ENCODE measurements around the gene ZNF330.

The ZNF330 gene

DNA sequence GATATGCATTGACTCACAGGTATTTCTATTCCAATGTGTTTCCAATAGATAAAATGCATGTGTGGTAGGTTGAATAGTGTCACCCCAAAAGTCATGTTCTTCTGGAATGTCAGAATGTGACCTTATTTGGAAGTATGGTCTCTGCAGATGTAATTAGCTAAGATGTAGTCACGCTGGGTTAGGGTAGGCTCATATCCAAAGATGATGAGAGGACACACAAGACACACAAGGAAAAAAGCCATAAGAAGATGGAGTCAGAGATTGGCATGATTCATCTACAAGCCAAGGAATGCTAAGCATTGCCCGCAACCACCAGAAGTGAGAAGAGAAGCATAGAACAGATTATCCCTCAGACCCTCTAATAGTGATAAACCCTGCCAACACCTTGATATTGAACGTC lies 17.5 kb downstream of the ZNF330 start:
- Histone ChIP-seq H3K27me3 (ENCODE audit: control insufficient read depth, low read length) (no peaks in the 10 kb centered on the region), H3K36me3 (ENCODE audit: control insufficient read depth, low read length) (peaks cover 15% of the 10 kb centered on the region), H3K9me2 (replicated peaks; ENCODE audit: control insufficient read depth, low read length) (no peaks in the 10 kb centered on the region), H3K79me2 (ENCODE audit: control insufficient read depth, low read length) (no peaks in the 10 kb centered on the region), H3K9me3 (ENCODE audit: control insufficient read depth, insufficient read depth, low read length) (no peaks in the 10 kb centered on the region), H3F3A (ENCODE audit: control insufficient read depth, insufficient read depth) (no peaks in the 10 kb centered on the region), H4K20me1 (ENCODE audit: control insufficient read depth, insufficient read depth, low read depth, low read length) (no peaks in the 10 kb centered on the region), H3K4me1 (ENCODE audit: control insufficient read depth, low read length) (no peaks in the 10 kb centered on the region), H3K27ac (ENCODE audit: low read depth, low read length) (no peak overlapping the region), H3K4me2 (ENCODE audit: low read length) (no peak overlapping the region), H3K4me3 (ENCODE audit: low read length) (no peak overlapping the region)
- no peak for TF ChIP-seq EZH2phosphoT487 (IDR thresholded peaks at IDR 0.05; ENCODE audit: borderline replicate concordance, low read length)
- TF ChIP-seq, protein P1, sequence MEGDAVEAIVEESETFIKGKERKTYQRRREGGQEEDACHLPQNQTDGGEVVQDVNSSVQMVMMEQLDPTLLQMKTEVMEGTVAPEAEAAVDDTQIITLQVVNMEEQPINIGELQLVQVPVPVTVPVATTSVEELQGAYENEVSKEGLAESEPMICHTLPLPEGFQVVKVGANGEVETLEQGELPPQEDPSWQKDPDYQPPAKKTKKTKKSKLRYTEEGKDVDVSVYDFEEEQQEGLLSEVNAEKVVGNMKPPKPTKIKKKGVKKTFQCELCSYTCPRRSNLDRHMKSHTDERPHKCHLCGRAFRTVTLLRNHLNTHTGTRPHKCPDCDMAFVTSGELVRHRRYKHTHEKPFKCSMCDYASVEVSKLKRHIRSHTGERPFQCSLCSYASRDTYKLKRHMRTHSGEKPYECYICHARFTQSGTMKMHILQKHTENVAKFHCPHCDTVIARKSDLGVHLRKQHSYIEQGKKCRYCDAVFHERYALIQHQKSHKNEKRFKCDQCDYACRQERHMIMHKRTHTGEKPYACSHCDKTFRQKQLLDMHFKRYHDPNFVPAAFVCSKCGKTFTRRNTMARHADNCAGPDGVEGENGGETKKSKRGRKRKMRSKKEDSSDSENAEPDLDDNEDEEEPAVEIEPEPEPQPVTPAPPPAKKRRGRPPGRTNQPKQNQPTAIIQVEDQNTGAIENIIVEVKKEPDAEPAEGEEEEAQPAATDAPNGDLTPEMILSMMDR (IDR thresholded peaks at IDR 0.05; ENCODE audit: low read depth, low read length, poor library complexity, severe bottlenecking): no peak

DNA sequence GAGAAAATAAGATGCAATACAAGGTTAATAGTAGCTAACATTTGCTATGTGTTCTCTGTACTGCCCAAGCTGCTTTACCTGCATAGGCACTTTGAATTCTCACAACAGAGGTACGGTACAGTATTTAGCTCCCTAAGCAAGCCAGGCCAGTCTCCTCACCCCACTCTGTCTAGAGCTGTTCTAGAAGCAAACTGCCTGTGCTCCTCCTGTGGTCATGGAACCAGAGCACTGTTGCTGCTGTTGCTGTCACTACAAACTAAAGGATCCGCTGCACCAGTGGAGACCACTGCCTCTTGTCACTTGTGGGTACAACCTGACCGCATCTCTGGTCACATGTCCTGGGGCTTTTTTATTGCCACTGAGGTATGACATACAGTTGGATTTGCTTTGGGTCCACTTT lies 19.6 kb downstream of the ZNF330 start:
- Histone ChIP-seq H3K27me3 (ENCODE audit: control insufficient read depth, low read length) (no peaks in the 10 kb centered on the region), H3K9me3 (ENCODE audit: control insufficient read depth, insufficient read depth, low read length) (no peaks in the 10 kb centered on the region), H3K4me1 (ENCODE audit: control insufficient read depth, low read length) (no peaks in the 10 kb centered on the region), H3F3A (ENCODE audit: control insufficient read depth, insufficient read depth) (no peaks in the 10 kb centered on the region), H3K79me2 (ENCODE audit: control insufficient read depth, low read length) (no peaks in the 10 kb centered on the region), H4K20me1 (ENCODE audit: control insufficient read depth, insufficient read depth, low read depth, low read length) (no peaks in the 10 kb centered on the region), H3K4me2 (ENCODE audit: low read length) (no peak overlapping the region), H3K9me2 (replicated peaks; ENCODE audit: control insufficient read depth, low read length) (no peaks in the 10 kb centered on the region), H3K27ac (ENCODE audit: low read depth, low read length) (no peak overlapping the region), H3K36me3 (ENCODE audit: control insufficient read depth, low read length) (peaks cover under 1% of the 10 kb centered on the region; the same call in 1 of the 2 replicates), H3K4me3 (ENCODE audit: low read length) (no peak overlapping the region)
- TF ChIP-seq, protein P1 (IDR thresholded peaks at IDR 0.05; ENCODE audit: low read depth, low read length, poor library complexity, severe bottlenecking): no peak
- no peak for TF ChIP-seq EZH2phosphoT487 (IDR thresholded peaks at IDR 0.05; ENCODE audit: borderline replicate concordance, low read length)

DNA sequence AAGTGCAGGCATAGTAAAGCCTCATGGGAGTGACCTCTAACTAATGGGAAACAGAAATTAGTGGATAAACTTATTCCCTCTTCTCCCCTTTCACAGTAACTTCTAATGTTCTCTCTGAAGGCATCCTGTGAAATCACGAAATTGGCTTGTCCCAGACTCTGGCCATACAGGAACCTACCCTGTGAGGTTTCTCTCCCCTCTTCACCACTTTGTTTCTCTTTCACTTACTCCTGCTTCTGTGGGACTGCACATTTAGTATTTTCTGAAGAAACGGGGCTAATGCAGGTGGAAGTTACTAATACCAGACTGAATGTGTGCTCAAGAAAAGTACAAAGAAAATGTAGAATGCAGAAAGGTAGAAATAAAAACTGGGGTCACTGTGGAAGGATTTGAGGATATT lies 20.0 kb downstream of the ZNF330 start:
- no peaks in the 10 kb centered on the region for H3K4me1 ChIP-seq (ENCODE audit: control insufficient read depth, low read length)
- TF ChIP-seq, protein P1 (IDR thresholded peaks at IDR 0.05; ENCODE audit: low read depth, low read length, poor library complexity, severe bottlenecking): no peak
- TF ChIP-seq EZH2phosphoT487 (IDR thresholded peaks at IDR 0.05; ENCODE audit: borderline replicate concordance, low read length): no peak

DNA sequence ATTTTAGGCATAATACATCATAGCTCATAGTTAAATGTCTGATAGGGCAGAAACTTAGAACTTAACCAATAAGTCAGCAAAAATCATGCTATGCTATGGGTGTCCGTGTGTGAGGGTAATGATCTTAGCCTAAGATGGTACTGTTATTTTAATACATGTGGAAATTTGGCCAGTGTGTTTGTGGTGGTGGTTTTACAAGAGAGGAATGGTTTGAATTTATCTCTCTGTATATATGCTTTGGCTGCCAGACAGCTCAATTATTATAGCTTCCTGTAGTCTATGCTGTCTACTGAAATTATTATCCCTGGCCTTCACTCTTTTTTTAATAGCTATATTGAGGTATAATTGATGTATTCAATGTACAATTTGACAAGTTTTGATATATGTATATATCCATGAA lies 21.3 kb downstream of the ZNF330 start:
- H3K27me3 ChIP-seq (ENCODE audit: control insufficient read depth, low read length): no peaks in the 10 kb centered on the region
- H3K36me3 ChIP-seq (ENCODE audit: control insufficient read depth, low read length): no peaks in the 10 kb centered on the region
- no peak overlapping the region for H3K27ac ChIP-seq (ENCODE audit: low read depth, low read length)
- H4K20me1 ChIP-seq (ENCODE audit: control insufficient read depth, insufficient read depth, low read depth, low read length): no peaks in the 10 kb centered on the region
- no peaks in the 10 kb centered on the region for H3K9me2 ChIP-seq (replicated peaks; ENCODE audit: control insufficient read depth, low read length)
- H3K4me2 ChIP-seq (ENCODE audit: low read length): no peak overlapping the region
- H3F3A ChIP-seq (ENCODE audit: control insufficient read depth, insufficient read depth): no peaks in the 10 kb centered on the region
- no peak overlapping the region for H3K4me3 ChIP-seq (ENCODE audit: low read length)
- no peaks in the 10 kb centered on the region for H3K79me2 ChIP-seq (ENCODE audit: control insufficient read depth, low read length)
- H3K9me3 ChIP-seq (ENCODE audit: control insufficient read depth, insufficient read depth, low read length): no peaks in the 10 kb centered on the region
- TF ChIP-seq, protein P1 (IDR thresholded peaks at IDR 0.05; ENCODE audit: low read depth, low read length, poor library complexity, severe bottlenecking): no peak
- TF ChIP-seq EZH2phosphoT487 (IDR thresholded peaks at IDR 0.05; ENCODE audit: borderline replicate concordance, low read length): no peak
- H3K4me1 ChIP-seq (ENCODE audit: control insufficient read depth, low read length): no peaks in the 10 kb centered on the region

More for the DNA sequence above, 20.0 kb downstream of the ZNF330 start:
- Histone ChIP-seq H3K9me2 (replicated peaks; ENCODE audit: control insufficient read depth, low read length) (no peaks in the 10 kb centered on the region), H3K4me3 (ENCODE audit: low read length) (no peak overlapping the region), H3F3A (ENCODE audit: control insufficient read depth, insufficient read depth) (no peaks in the 10 kb centered on the region), H3K27me3 (ENCODE audit: control insufficient read depth, low read length) (no peaks in the 10 kb centered on the region), H3K9me3 (ENCODE audit: control insufficient read depth, insufficient read depth, low read length) (no peaks in the 10 kb centered on the region), H4K20me1 (ENCODE audit: control insufficient read depth, insufficient read depth, low read depth, low read length) (no peaks in the 10 kb centered on the region), H3K4me2 (ENCODE audit: low read length) (no peak overlapping the region), H3K36me3 (ENCODE audit: control insufficient read depth, low read length) (no peaks in the 10 kb centered on the region), H3K27ac (ENCODE audit: low read depth, low read length) (no peak overlapping the region), H3K79me2 (ENCODE audit: control insufficient read depth, low read length) (no peaks in the 10 kb centered on the region)

All from DOHH2 (cell line).